NT2/D1 (cell line): ENCODE measurements around the gene FOXK1.

ENCODE experiments used
- SUZ12 ChIP-seq: IDR thresholded peaks from 2 replicates; pipeline ENCODE4 v1.6.1; 2011; ENCODE audit not compliant: insufficient read length, insufficient read depth; ENCODE audit errors: extremely low read depth
- YY1 ChIP-seq: IDR thresholded peaks from 2 replicates; pipeline ENCODE4 v1.6.1; 2011; ENCODE audit not compliant: insufficient read length, insufficient read depth

DNA sequence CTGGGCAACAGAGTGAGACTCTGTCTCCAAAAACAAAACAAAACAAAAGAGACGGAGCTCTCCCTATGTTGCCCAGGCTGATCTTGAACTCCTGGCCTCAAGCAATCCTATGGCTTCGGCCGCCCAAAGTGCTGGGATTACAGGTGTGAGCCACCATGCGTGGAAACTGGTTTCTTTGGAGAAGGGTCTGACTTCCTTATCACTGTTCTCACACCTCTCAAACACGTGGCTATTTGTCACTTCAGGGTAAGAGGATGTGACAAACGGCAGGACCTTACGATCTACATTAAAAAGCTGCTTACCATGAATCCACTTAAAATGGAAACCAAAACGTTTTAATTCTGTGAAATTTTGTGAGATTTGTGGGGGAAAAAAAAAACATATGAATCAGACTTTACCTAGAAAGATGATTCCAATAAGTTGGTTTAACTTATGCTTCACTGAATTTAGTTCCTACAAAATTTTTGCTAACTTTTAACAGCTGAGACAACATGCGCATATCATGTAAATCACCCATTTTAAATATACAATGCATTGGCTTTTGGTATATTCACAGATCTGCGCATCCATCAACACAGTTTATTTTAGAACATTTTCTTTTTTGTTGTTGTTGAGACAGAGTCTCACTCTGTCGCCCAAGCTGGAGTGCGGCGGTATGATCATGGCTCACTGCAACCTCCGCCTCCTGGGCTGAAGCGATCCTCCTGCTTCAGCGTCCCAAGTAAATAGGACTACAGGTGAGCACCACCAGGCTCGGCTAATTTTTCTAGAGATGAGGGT lies 18.7 kb upstream of the FOXK1 start:
- TF ChIP-seq YY1 (no peak), SUZ12 (no peak)
